K562 (cell line): ENCODE results near the gene THBS1.

ENCODE experiments used
- CTCF ChIP-seq, 3 experiments: IDR thresholded peaks in 2 of 3; conservative IDR thresholded peaks in 1 of 3; 2 replicates each; pipeline ENCODE4 v1.5.1; 2011 to 2012; ENCODE audit warnings: low read length in 3 of 3, mild to moderate bottlenecking in 3 of 3, control low read depth in 2 of 3, improper control_type of control experiment in 1 of 3, inconsistent platforms in 1 of 3, low read depth in 1 of 3, mixed read lengths in 1 of 3, moderate library complexity in 1 of 3; ENCODE audit not compliant: insufficient read depth in 2 of 3
- POLR2AphosphoS2 ChIP-seq: IDR thresholded peaks from 2 replicates; pipeline ENCODE4 v1.6.1; 2012; ENCODE audit warnings: low read length, improper control_type of control experiment
- REST ChIP-seq, 2 experiments: fragments of 450-650 bp; formaldehyde crosslinking in 1 of 2; IDR thresholded peaks; 2 replicates each; pipeline versions ENCODE4 v1.4.0 to v1.6.1; 2014 to 2020; ENCODE audit warnings: mild to moderate bottlenecking in 2 of 2, borderline replicate concordance in 1 of 2, low read depth in 1 of 2
- SREBF2 ChIP-seq: sonication (generic); formaldehyde crosslinking; IDR thresholded peaks from 2 replicates; pipeline ENCODE4 v1.4.0; 2020; ENCODE audit warnings: mild to moderate bottlenecking, missing genetic modification reagents
- UBTF ChIP-seq, 2 experiments: IDR thresholded peaks; 2 replicates each; pipeline ENCODE4 v1.6.1; 2012; ENCODE audit warnings: improper control_type of control experiment in 2 of 2, low read depth in 2 of 2, low read length in 2 of 2, borderline replicate concordance in 1 of 2

GRCh38 chr15:39542385-39543065, 38.4 kb upstream of the THBS1 start:
- TF ChIP-seq SREBF2 (CRISPR knock-in tag) = no peak
- no peak for TF ChIP-seq REST (IDR thresholded peaks at IDR 0.05; ENCODE audit: borderline replicate concordance)
- TF ChIP-seq REST (CRISPR knock-in tag; IDR thresholded peaks at IDR 0.05; ENCODE audit: low read depth) = no peak
- no peak for TF ChIP-seq POLR2AphosphoS2
- TF ChIP-seq CTCF (IDR thresholded peaks at IDR 0.05 in 2 of 3, conservative IDR thresholded peaks at IDR 0.05 in 1 of 3; ENCODE audit: insufficient read depth in 2 of 3, low read depth in 1 of 3, low read length in 3 of 3) = no peak
- TF ChIP-seq UBTF (IDR thresholded peaks at IDR 0.05; ENCODE audit: borderline replicate concordance in 1 of 2, low read depth in 2 of 2, low read length in 2 of 2) = no peak
